Kidney epithelial cell (primary cell): Measurements from ENCODE around the gene ARHGDIA. TPM values are rescaled to one million over a fixed set of nuclear protein-coding genes. Genes with fewer than 3 reads are reported as not detected.
A peak's percentile ranks its signal among the peaks of the same experiment; 100 is the strongest.

ENCODE experiments used
- DNase-seq: peaks from one replicate; pipeline ENCODE4 v3.0.0-alpha.2; 2010; ENCODE audit warnings: low read depth
- H3K27me3 ChIP-seq: 2 replicates; pipeline ENCODE4 v1.6.0; 2011; ENCODE audit warnings: low read length; ENCODE audit not compliant: control insufficient read depth, insufficient read depth
- H3K36me3 ChIP-seq: 2 replicates; pipeline ENCODE4 v1.5.1; 2011; ENCODE audit warnings: low read length; ENCODE audit not compliant: control insufficient read depth, insufficient read depth
- H3K4me3 ChIP-seq: 2 replicates; pipeline ENCODE4 v1.5.1; 2011; ENCODE audit warnings: low read depth, mild to moderate bottlenecking, control low read depth, low read length
- total RNA-seq: library from RNA; depleted of rRNA; stranded (reverse); fragments of >200 nt; gene quantifications from 2 replicates; pipeline ENCODE4 v1.2.3, GENCODE V29; 2015
- TF ChIP-seq, protein P1 (sequence below): IDR thresholded peaks from 2 replicates; pipeline ENCODE4 v1.5.1; 2011; ENCODE audit warnings: mild to moderate bottlenecking, moderate library complexity, low read length, control low read depth, inconsistent platforms; ENCODE audit not compliant: insufficient read depth, poor library complexity, severe bottlenecking

ARHGDIA gene
- total RNA-seq, 1 donor from 2014 or later, result 243 TPM

DNA sequence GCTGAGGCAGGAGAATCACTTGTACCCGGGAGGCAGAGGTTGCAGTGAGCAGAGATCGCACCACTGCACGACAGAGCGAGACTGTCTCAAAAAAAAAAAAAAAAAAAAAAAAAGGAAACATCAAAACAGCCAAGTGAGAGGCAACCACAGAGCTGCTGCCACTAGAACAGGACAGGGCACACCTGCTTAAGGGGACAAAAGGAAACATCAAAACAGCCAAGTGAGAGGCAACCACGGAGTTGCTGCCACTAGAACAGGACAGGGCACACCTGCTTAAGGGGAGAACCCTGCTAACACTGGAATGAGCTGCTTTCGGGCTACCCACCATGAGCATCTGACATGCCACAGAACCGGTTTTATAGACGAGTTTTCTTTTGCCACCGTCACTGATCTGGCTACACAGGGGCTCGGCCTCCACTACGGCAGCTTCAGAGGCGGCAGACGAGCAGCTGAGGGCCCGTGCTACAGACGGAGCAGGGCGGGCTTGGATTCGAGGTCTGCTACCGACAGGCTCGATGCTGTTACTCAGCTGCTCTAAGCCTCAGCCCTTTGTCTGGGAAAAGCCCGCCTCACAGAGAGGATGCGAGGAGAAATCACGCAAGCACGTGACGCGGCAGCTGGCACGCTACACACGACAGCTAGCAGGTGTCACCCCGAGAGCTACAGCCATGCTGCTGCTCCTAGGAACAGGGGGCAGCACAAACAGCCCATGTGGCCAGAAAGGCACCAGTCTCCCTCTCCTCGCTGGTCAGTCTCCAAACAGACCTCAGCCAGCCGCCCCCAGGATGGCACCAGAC is 12.8 kb downstream of the ARHGDIA start:
- TF ChIP-seq, protein P1, sequence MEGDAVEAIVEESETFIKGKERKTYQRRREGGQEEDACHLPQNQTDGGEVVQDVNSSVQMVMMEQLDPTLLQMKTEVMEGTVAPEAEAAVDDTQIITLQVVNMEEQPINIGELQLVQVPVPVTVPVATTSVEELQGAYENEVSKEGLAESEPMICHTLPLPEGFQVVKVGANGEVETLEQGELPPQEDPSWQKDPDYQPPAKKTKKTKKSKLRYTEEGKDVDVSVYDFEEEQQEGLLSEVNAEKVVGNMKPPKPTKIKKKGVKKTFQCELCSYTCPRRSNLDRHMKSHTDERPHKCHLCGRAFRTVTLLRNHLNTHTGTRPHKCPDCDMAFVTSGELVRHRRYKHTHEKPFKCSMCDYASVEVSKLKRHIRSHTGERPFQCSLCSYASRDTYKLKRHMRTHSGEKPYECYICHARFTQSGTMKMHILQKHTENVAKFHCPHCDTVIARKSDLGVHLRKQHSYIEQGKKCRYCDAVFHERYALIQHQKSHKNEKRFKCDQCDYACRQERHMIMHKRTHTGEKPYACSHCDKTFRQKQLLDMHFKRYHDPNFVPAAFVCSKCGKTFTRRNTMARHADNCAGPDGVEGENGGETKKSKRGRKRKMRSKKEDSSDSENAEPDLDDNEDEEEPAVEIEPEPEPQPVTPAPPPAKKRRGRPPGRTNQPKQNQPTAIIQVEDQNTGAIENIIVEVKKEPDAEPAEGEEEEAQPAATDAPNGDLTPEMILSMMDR, result no peak
- Histone ChIP-seq H3K36me3 (peaks cover 4% of the 10 kb centered on the region), H3K4me3 (no peak overlapping the region), H3K27me3 (no peaks in the 10 kb centered on the region)
- no peak for DNase-seq

- no peaks in the 10 kb centered on the region for H3K27me3 ChIP-seq
- no peak for DNase-seq
- H3K4me3 ChIP-seq, result no peak overlapping the region
- peaks cover 6% of the 10 kb centered on the region for H3K36me3 ChIP-seq
- TF ChIP-seq, protein P1, result peak; percentile 18
Measured at GRCh38 chr17:81854974-81855774, 16.0 kb downstream of the ARHGDIA start.

DNA sequence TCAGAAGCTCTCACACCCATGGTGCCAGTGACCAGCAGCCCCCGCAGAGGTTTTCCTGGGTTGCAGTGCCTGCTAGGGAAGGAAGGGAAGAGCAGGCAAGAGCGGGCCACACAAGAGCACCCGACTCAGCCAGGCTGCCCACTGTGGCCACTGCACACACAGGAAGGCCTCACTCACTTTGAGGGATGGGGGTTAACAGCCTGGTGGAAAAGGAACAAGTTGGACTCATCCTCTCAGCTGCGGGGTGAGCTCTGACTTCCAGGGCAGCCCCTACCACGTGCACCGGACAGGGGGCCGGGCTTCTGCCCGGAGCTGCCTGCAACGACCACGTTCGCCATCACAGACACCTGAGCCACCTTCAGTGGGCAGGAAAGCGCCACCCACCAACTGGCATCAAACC is 18.9 kb downstream of the ARHGDIA start:
- H3K36me3 ChIP-seq, result peaks cover 6% of the 10 kb centered on the region
- TF ChIP-seq, protein P1, result no peak
- H3K27me3 ChIP-seq, result no peaks in the 10 kb centered on the region
- DNase-seq, result no peak
- no peak overlapping the region for H3K4me3 ChIP-seq

DNA sequence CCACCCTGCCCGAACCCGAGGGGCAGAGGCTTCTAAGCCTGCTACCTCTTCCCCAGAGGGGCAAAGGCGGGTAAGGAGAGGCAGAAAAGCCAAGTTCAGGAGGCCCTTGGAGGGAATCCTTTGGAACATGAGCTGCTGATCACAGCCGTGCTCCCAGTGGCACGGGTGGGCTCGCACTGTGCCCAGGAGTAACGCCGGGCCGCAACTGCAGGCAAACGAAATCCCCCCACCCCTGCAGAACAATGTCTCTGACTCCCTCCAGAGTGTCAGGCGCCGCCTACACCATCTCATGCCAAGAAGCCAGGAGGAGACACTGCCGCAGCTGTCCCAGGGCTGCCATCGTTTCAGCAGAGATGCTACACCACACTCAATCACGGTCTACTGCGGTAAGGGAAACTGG is 19.7 kb downstream of the ARHGDIA start:
- no peaks in the 10 kb centered on the region for H3K27me3 ChIP-seq

DNA sequence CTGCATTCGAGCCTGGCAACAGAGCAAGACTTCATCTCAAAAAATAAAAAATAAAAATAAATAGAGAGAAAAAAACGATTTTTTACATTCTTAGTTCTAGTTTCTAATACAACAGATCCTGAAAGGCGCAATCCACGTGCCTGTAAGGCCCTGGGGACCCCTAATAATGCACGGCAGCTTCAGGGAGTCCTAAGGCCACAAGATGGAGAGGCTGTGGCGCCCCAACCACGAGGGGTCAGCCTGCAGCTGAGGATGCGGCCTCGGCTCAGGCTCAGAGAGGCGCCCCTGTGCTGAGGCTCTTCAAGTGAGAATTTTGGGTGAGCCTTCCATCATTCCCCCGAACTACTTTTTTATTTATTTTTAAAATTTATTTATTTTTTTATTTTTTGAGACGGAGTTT is 21.7 kb downstream of the ARHGDIA start:
- Histone ChIP-seq H3K36me3 (peaks cover 2% of the 10 kb centered on the region), H3K27me3 (no peaks in the 10 kb centered on the region), H3K4me3 (no peak overlapping the region)
- no peak for DNase-seq
- TF ChIP-seq, protein P1, result no peak

More for the DNA sequence above, 19.7 kb downstream of the ARHGDIA start:
- H3K36me3 ChIP-seq, result peaks cover 6% of the 10 kb centered on the region
- TF ChIP-seq, protein P1, result no peak
- H3K4me3 ChIP-seq, result no peak overlapping the region
- DNase-seq, result no peak
